Lung (tissue), 12 donors: ENCODE measurements around the gene TGFBR2. TPM values are rescaled to one million over a fixed set of nuclear protein-coding genes. Genes with fewer than 3 reads are reported as not detected.
A peak's percentile ranks its signal among the peaks of the same experiment; 100 is the strongest.

Experiments
- ATAC-seq: fragments of 200-7000 bp; cut with Tn5 transposase; one replicate; pipeline ENCODE4 v1.9.1; 2020; ENCODE audit warnings: moderate number of reproducible peaks; ENCODE audit not compliant: insufficient read depth, low FRiP score
- DNase-seq, 3 donors: peaks; one replicate each; pipeline ENCODE4 v3.0.0-alpha.2; 2013 to 2017
- H3K27ac ChIP-seq, 2 donors: one replicate each; pipeline ENCODE4 v1.5.1; 2013; ENCODE audit warnings: mild to moderate bottlenecking in 2 of 2, moderate library complexity in 2 of 2, control low read depth in 1 of 2, inconsistent platforms in 1 of 2, low read depth in 1 of 2, low read length in 1 of 2
- H3K27me3 ChIP-seq, 3 donors: one replicate each; pipeline ENCODE4 v1.5.1; 2013; ENCODE audit warnings: low read length in 2 of 3; ENCODE audit not compliant: control insufficient read depth in 3 of 3, insufficient read depth in 3 of 3
- H3K36me3 ChIP-seq, 4 donors: one replicate each; pipeline ENCODE4 v1.5.1; 2013; ENCODE audit warnings: low read length in 4 of 4, mild to moderate bottlenecking in 1 of 4, moderate library complexity in 1 of 4; ENCODE audit not compliant: control insufficient read depth in 4 of 4, insufficient read depth in 4 of 4
- H3K4me1 ChIP-seq, 5 donors: one replicate each; pipeline ENCODE4 v1.5.1; 2013; ENCODE audit warnings: low read length in 5 of 5, mild to moderate bottlenecking in 2 of 5, moderate library complexity in 1 of 5; ENCODE audit not compliant: control insufficient read depth in 5 of 5, insufficient read depth in 5 of 5
- H3K4me3 ChIP-seq: one replicate; pipeline ENCODE4 v1.5.1; 2013; ENCODE audit warnings: mild to moderate bottlenecking, control low read depth, moderate library complexity
- H3K9ac ChIP-seq, 2 donors: one replicate each; pipeline ENCODE4 v1.5.1; 2013; ENCODE audit warnings: low read length in 2 of 2, control low read depth in 1 of 2; ENCODE audit not compliant: insufficient read depth in 1 of 2
- H3K9me3 ChIP-seq, 4 donors: one replicate each; pipeline ENCODE4 v1.5.1; 2013; ENCODE audit warnings: low read length in 3 of 4, mild to moderate bottlenecking in 1 of 4, moderate library complexity in 1 of 4; ENCODE audit not compliant: control insufficient read depth in 4 of 4, insufficient read depth in 3 of 4
- WGBS, 2 donors: extraction: QIAGEN DNeasy Blood & Tissue Kit; methylation state at CpG; one replicate each; pipeline ENCODE4 v1.1.7; 2013; 5-methylcytosine and 5-hydroxymethylcytosine counted together
- polyA plus RNA-seq, 2 donors: library from polyadenylated mRNA; stranded (reverse); fragments of 200-250 nt; gene quantifications; one replicate each; pipeline ENCODE4 v1.2.1, GENCODE V29; 2013
- total RNA-seq, 2 donors: library from RNA; depleted of rRNA in 1 of 2; stranded (reverse); fragments of >200 nt in 1 of 2; gene quantifications; one replicate each; pipeline ENCODE4 v1.2.1, GENCODE V29; 2014 to 2021
- TF ChIP-seq, protein P1 (sequence below): IDR thresholded peaks from 2 replicates; pipeline ENCODE4 v1.5.1; 2012; ENCODE audit warnings: mild to moderate bottlenecking; ENCODE audit errors: control extremely low read depth, extremely low read depth
- donor health status: control.
- donor health status: control.
- donor health status: Bipolar disorder and iron deficiency.
- donor health status: healthy.
- donor health status: DM: yes; HTN: yes; CAD: no.

TGFBR2 gene
- total and polyA plus RNA-seq, 4 donors, result 31.1 to 232 (median 163) TPM

GRCh38 chr3:30642849-30643361 is 36.5 kb downstream of the TGFBR2 start:
- no peak overlapping the region for H3K4me3 ChIP-seq
- peak overlapping the region in 1 of 2 donors; percentile 36 for H3K9ac ChIP-seq
- WGBS, 2 donors, result 16 to 19% methylated on average over 4 of the region's 4 CpGs
- peak overlapping the region; percentile 32 to 49 for H3K27ac ChIP-seq
- DNase-seq (no peak), ATAC-seq (no peak)
- no peaks in the 10 kb centered on the region for H3K27me3 ChIP-seq
- H3K9me3 ChIP-seq, result no peaks in the 10 kb centered on the region
- peaks cover 9 to 15% (median 14%) of the 10 kb centered on the region in 4 donors for H3K36me3 ChIP-seq
- H3K4me1 ChIP-seq, result peaks cover 0 to 53% (median 21%) of the 10 kb centered on the region in 5 donors
- TF ChIP-seq, protein P1, sequence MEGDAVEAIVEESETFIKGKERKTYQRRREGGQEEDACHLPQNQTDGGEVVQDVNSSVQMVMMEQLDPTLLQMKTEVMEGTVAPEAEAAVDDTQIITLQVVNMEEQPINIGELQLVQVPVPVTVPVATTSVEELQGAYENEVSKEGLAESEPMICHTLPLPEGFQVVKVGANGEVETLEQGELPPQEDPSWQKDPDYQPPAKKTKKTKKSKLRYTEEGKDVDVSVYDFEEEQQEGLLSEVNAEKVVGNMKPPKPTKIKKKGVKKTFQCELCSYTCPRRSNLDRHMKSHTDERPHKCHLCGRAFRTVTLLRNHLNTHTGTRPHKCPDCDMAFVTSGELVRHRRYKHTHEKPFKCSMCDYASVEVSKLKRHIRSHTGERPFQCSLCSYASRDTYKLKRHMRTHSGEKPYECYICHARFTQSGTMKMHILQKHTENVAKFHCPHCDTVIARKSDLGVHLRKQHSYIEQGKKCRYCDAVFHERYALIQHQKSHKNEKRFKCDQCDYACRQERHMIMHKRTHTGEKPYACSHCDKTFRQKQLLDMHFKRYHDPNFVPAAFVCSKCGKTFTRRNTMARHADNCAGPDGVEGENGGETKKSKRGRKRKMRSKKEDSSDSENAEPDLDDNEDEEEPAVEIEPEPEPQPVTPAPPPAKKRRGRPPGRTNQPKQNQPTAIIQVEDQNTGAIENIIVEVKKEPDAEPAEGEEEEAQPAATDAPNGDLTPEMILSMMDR, result no peak

- Histone ChIP-seq H3K36me3 (peaks cover 16 to 25% (median 21%) of the 10 kb centered on the region in 4 donors), H3K27me3 (no peaks in the 10 kb centered on the region), H3K4me1 (peaks cover 3 to 54% (median 28%) of the 10 kb centered on the region in 5 donors), H3K27ac (peak overlapping the region; percentile 49 to 84), H3K4me3 (no peak overlapping the region), H3K9me3 (no peaks in the 10 kb centered on the region), H3K9ac (no peak overlapping the region)
- no peak for ATAC-seq
- TF ChIP-seq, protein P1, result no peak
- 62 to 77% methylated on average over 7 of the region's 7 CpGs for WGBS, 2 donors
- DNase-seq, result no peak
Measured at GRCh38 chr3:30643763-30644462, 37.5 kb downstream of the TGFBR2 start.

GRCh38 chr3:30644615-30645014 is 38.2 kb downstream of the TGFBR2 start:
- no peaks in the 10 kb centered on the region for H3K9me3 ChIP-seq
- peaks cover 18 to 25% (median 21%) of the 10 kb centered on the region in 4 donors for H3K36me3 ChIP-seq
- WGBS, 2 donors, result 0% methylated on average over 2 of the region's 2 CpGs
- H3K4me1 ChIP-seq, result peaks cover 9 to 53% (median 26%) of the 10 kb centered on the region in 5 donors
- peak overlapping the region in 1 of 2 donors; percentile 2 for H3K27ac ChIP-seq
- TF ChIP-seq, protein P1, result no peak
- no peak overlapping the region for H3K4me3 ChIP-seq
- peak; percentile 65 to 87 (median 79) for DNase-seq
- ATAC-seq, result no peak
- no peak overlapping the region for H3K9ac ChIP-seq
- no peaks in the 10 kb centered on the region for H3K27me3 ChIP-seq
